SU-DHL-6 (cell line): Measurements from ENCODE around the gene FOCAD.

Experiments used
- EZH2phosphoT487 ChIP-seq: fragments of 200-600 bp; sonication (generic), shearing (Covaris generic); conservative IDR thresholded peaks from 2 replicates; pipeline ENCODE4 v1.6.1; 2018; ENCODE audit warnings: mild to moderate bottlenecking, antibody characterized with exemption, low read length, moderate library complexity, mixed read lengths
- TF ChIP-seq, protein P1 (sequence below): fragments of 200-600 bp; sonication (generic); IDR thresholded peaks from one replicate; pipeline ENCODE4 v1.5.1; 2017; ENCODE audit warnings: antibody characterized with exemption, mild to moderate bottlenecking, low read length, moderate library complexity; ENCODE audit not compliant: insufficient read depth, poor library complexity, severe bottlenecking

DNA sequence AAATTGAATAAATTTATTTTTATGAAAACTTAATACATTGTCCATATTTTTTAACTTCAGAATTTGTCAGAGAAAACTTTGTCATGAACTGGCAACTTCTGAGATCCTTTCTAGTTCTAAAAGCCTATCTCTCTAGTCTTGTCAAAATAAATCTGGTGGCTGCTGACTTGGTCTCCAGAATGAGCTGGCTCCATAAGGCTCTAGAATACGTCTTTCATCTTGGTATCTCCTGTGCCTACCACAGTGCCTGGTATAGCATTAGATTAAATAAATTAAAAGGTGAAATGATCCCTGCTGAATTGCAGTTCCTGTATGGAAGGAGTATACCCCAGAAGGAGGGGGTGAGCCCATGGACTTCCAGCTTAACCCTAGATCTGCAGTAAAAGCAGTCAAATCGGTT, 2.6 kb upstream of the FOCAD start:
- TF ChIP-seq, protein P1, sequence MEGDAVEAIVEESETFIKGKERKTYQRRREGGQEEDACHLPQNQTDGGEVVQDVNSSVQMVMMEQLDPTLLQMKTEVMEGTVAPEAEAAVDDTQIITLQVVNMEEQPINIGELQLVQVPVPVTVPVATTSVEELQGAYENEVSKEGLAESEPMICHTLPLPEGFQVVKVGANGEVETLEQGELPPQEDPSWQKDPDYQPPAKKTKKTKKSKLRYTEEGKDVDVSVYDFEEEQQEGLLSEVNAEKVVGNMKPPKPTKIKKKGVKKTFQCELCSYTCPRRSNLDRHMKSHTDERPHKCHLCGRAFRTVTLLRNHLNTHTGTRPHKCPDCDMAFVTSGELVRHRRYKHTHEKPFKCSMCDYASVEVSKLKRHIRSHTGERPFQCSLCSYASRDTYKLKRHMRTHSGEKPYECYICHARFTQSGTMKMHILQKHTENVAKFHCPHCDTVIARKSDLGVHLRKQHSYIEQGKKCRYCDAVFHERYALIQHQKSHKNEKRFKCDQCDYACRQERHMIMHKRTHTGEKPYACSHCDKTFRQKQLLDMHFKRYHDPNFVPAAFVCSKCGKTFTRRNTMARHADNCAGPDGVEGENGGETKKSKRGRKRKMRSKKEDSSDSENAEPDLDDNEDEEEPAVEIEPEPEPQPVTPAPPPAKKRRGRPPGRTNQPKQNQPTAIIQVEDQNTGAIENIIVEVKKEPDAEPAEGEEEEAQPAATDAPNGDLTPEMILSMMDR, result no peak
- no peak for TF ChIP-seq EZH2phosphoT487
